Central memory CD8-positive, alpha-beta T cell (primary cell): ENCODE results near the gene NME8.
A peak's percentile ranks its signal among the peaks of the same experiment; 100 is the strongest.

ENCODE experiments used
- ATAC-seq: fragments of 150-1000 bp; cut with Tn5 transposase; replicated peaks from 2 replicates; pipeline ENCODE4 v1.10.0; 2022; ENCODE audit warnings: mild to moderate bottlenecking, moderate FRiP score, moderate number of reproducible peaks; ENCODE audit not compliant: poor library complexity, severe bottlenecking; ENCODE audit errors: extremely low read depth
- DNase-seq, 2 donors: peaks; one replicate each; pipeline ENCODE4 v3.0.0; 2021; ENCODE audit warnings: low spot score in 2 of 2
- H3K27ac Mint-ChIP-seq: one replicate; pipeline ENCODE4 v1.8.0; 2022; ENCODE audit warnings: low read depth, mild to moderate bottlenecking, moderate library complexity, mixed read lengths
- H3K27me3 Mint-ChIP-seq: one replicate; pipeline ENCODE4 v1.8.0; 2022; ENCODE audit warnings: mixed read lengths
- H3K36me3 Mint-ChIP-seq: one replicate; pipeline ENCODE4 v1.8.0; 2022; ENCODE audit warnings: mild to moderate bottlenecking, moderate library complexity, mixed read lengths; ENCODE audit not compliant: insufficient read depth
- H3K4me1 Mint-ChIP-seq: one replicate; pipeline ENCODE4 v1.8.0; 2022; ENCODE audit warnings: mixed read lengths
- H3K4me3 Mint-ChIP-seq: one replicate; pipeline ENCODE4 v1.8.0; 2022; ENCODE audit warnings: mild to moderate bottlenecking, moderate library complexity, mixed read lengths
- H3K9me3 Mint-ChIP-seq: one replicate; pipeline ENCODE4 v1.8.0; 2022; ENCODE audit warnings: mixed read lengths

NME8 gene

GRCh38 chr7:37915438-37915837 lies 67.0 kb downstream of the NME8 start:
- DNase-seq (no peak), ATAC-seq (no peak)
- Mint-ChIP-seq H3K4me1 (peaks cover 23% of the 10 kb centered on the region), H3K27me3 (peaks cover 84% of the 10 kb centered on the region), H3K4me3 (no peak overlapping the region), H3K9me3 (no peaks in the 10 kb centered on the region), H3K27ac (no peak overlapping the region), H3K36me3 (no peaks in the 10 kb centered on the region)

- Mint-ChIP-seq H3K4me3 (peak overlapping the region; percentile 44), H3K36me3 (no peaks in the 10 kb centered on the region), H3K4me1 (peaks cover 25% of the 10 kb centered on the region), H3K9me3 (no peaks in the 10 kb centered on the region), H3K27me3 (peaks cover 86% of the 10 kb centered on the region), H3K27ac (no peak overlapping the region)
- no peak for ATAC-seq
- DNase-seq: no peak
Observed at GRCh38 chr7:37916017-37916672, 67.7 kb downstream of the NME8 start.

DNA sequence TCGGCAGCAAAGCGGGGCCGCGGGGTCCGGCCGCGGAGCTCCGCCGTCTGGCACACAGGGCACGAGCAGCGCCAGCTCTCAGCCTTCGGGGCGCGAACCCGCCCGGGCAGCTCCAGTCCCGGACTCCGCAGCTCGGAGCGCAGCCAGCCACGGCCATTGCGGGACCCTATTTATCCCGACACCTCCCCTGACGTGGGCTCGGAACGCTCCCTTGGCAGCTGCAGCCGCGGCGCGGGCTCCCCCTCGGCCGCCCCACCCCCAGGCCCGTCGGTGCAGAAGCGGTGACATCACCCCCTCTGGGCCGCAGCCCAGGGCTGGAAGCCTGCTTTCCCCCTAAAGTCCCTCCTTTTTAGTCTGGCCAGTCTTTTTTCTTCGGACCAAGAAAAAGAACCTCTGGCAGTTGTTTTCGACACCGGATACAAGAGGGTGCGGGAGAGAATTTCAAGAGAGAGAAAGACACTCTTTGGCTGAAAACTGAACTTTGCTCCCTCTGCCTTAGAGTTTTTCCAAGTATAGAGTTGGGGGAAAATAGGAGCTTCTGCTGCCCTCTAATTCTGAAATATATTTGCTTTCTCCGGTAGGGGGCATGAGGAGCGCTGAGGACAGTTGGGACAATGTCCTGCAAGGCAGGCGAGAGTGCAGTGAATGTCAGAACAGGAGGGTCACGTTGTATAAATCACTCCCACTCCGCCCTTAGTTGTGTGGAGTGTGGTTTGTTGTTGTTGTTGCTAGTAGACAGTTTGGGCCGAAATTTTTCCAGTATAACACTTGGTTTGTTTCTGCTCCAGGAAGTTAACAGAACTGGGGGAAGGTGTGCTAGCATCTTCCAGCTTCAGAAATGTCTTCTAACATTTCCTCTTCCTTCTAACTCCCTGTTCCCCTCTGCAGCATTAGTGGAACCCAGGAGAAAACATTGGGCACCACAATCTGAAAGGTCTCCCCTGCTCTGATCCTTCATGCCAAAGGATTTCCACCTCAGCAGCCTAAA lies 68.6 kb downstream of the NME8 start, which contains the start of gene SFRP4:
Gene SFRP4 (minus strand): TSS at position 145 of the 988 bp plus-strand sequence. CDS start 280 bp downstream, outside the sequence.
- no peaks in the 10 kb centered on the region for H3K9me3 Mint-ChIP-seq
- H3K4me3 Mint-ChIP-seq: peak within 1 kb of the TSS; percentile 44
- H3K27me3 Mint-ChIP-seq: peaks cover 85% of the 10 kb centered on the region
- no peak within 1 kb of the TSS for H3K27ac Mint-ChIP-seq
- H3K36me3 Mint-ChIP-seq: no peaks in the 10 kb centered on the region
- DNase-seq: no peak
- no peak for ATAC-seq
- peaks cover 25% of the 10 kb centered on the region for H3K4me1 Mint-ChIP-seq

GRCh38 chr7:37918526-37918925 lies 70.1 kb downstream of the NME8 start:
- no peak for ATAC-seq
- no peak for DNase-seq
- Mint-ChIP-seq H3K27me3 (peaks cover 87% of the 10 kb centered on the region), H3K9me3 (no peaks in the 10 kb centered on the region), H3K27ac (no peak overlapping the region), H3K4me1 (peaks cover 25% of the 10 kb centered on the region), H3K4me3 (no peak overlapping the region), H3K36me3 (no peaks in the 10 kb centered on the region)

GRCh38 chr7:37920305-37920848 lies 72.0 kb downstream of the NME8 start, which contains the start of gene EPDR1:
EPDR1 (plus strand) TSS chr7:37920640; CDS start chr7:37920940, 300 bp downstream.
- no peaks in the 10 kb centered on the region for H3K36me3 Mint-ChIP-seq
- no peak for DNase-seq
- peaks cover 25% of the 10 kb centered on the region for H3K4me1 Mint-ChIP-seq
- peaks cover 69% of the 10 kb centered on the region for H3K27me3 Mint-ChIP-seq
- ATAC-seq: peak; percentile 55
- peak within 1 kb of the TSS; percentile 74 for H3K4me3 Mint-ChIP-seq
- no peaks in the 10 kb centered on the region for H3K9me3 Mint-ChIP-seq
- no peak within 1 kb of the TSS for H3K27ac Mint-ChIP-seq

DNA sequence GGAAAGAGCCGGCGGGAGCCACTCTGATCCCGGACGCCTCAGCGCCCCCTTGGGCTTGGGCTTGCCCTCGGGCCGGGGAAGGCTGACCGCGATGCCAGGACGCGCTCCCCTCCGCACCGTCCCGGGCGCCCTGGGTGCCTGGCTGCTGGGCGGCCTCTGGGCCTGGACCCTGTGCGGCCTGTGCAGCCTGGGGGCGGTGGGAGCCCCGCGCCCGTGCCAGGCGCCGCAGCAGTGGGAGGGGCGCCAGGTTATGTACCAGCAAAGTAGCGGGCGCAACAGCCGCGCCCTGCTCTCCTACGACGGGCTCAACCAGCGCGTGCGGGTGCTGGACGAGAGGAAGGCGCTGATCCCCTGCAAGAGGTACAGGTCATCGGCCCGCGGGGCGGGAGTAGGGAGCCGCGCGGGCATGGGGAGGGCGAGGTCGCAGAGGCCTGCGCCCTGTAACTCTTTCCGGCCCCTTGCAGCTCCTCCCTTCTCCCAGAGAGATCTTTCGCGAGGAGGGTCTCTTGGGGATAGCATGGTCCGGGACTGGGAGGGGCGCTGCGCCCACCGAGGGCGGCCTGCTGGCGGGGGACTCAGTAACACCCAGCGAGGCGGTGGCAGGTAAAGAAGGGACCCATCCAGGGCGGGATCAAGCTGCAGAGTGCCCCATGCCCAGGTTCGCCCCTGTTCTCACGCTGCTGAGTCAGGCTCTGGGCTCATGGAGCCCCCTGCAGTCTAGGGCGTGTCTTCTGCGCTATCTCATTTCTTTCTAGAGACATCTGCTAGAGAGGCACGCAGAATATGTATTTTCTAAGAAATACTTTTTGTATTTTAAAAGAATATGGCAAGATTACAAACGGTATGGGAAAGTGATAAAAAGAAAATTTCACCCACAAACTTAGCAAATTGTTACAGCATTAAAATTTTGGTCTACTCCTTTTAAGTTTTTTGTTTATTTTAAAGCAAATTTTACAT lies 72.7 kb downstream of the NME8 start:
- H3K36me3 Mint-ChIP-seq: no peaks in the 10 kb centered on the region
- no peaks in the 10 kb centered on the region for H3K9me3 Mint-ChIP-seq
- H3K4me3 Mint-ChIP-seq: peak overlapping the region; percentile 74
- H3K4me1 Mint-ChIP-seq: peaks cover 19% of the 10 kb centered on the region
- H3K27me3 Mint-ChIP-seq: peaks cover 62% of the 10 kb centered on the region
- H3K27ac Mint-ChIP-seq: no peak overlapping the region
- DNase-seq (no peak), ATAC-seq (peak; percentile 34)

GRCh38 chr7:37921876-37922275 lies 73.5 kb downstream of the NME8 start:
- no peak overlapping the region for H3K27ac Mint-ChIP-seq
- H3K9me3 Mint-ChIP-seq: no peaks in the 10 kb centered on the region
- H3K36me3 Mint-ChIP-seq: no peaks in the 10 kb centered on the region
- no peak for DNase-seq
- no peak for ATAC-seq
- H3K4me3 Mint-ChIP-seq: no peak overlapping the region
- H3K27me3 Mint-ChIP-seq: peaks cover 56% of the 10 kb centered on the region
- peaks cover 16% of the 10 kb centered on the region for H3K4me1 Mint-ChIP-seq

DNA sequence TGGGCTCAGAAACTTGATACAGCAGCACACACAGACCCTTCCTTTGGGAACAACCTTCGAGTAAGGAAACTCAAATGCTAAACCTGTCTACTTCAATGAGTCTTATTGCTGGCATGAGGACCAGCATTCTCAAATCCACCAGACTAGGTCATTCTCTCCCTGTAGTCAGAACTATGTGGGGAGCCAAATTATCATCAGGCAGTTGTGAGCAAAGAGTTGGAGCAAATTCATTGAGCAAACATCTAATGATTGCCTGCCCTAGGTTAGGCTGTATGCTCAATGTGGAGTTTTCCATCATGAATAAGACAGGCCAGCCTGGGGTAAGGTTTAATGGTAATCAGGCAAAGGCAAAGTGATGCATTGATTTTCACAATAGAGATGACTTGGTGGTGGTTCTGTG lies 75.6 kb downstream of the NME8 start:
- no peaks in the 10 kb centered on the region for H3K9me3 Mint-ChIP-seq
- no peaks in the 10 kb centered on the region for H3K36me3 Mint-ChIP-seq
- H3K27me3 Mint-ChIP-seq: peaks cover 37% of the 10 kb centered on the region
- ATAC-seq: no peak
- H3K27ac Mint-ChIP-seq: no peak overlapping the region
- H3K4me3 Mint-ChIP-seq: no peak overlapping the region
- DNase-seq: no peak
- H3K4me1 Mint-ChIP-seq: peaks cover 6% of the 10 kb centered on the region

- H3K4me3 Mint-ChIP-seq: no peak overlapping the region
- H3K9me3 Mint-ChIP-seq: no peaks in the 10 kb centered on the region
- peaks cover 6% of the 10 kb centered on the region for H3K4me1 Mint-ChIP-seq
- peaks cover 32% of the 10 kb centered on the region for H3K27me3 Mint-ChIP-seq
- no peaks in the 10 kb centered on the region for H3K36me3 Mint-ChIP-seq
- no peak overlapping the region for H3K27ac Mint-ChIP-seq
- DNase-seq: no peak
- no peak for ATAC-seq
Observed at GRCh38 chr7:37924491-37925041, 76.2 kb downstream of the NME8 start.

DNA sequence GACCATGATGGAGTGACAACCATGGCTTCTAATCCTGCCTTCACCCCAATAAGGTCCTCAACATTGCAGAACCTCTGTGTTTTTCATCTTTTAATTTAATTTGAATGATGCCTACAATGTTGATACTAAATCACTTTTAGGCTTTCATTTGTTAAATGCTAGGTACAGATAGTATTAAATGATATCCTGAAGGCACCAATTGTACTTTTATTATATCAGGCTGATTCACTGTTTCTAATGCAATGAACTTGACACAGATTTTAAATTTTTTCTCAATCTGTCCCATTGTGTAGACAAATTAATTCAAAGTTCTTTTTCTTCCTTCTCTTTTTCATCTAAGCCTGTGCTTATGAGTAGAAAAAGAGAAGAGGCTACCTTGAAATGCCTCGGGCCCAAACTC lies 77.2 kb downstream of the NME8 start:
- no peaks in the 10 kb centered on the region for H3K4me1 Mint-ChIP-seq
- H3K27me3 Mint-ChIP-seq: peaks cover 21% of the 10 kb centered on the region
- no peaks in the 10 kb centered on the region for H3K9me3 Mint-ChIP-seq
- ATAC-seq (no peak), DNase-seq (no peak)
- H3K36me3 Mint-ChIP-seq: no peaks in the 10 kb centered on the region
- H3K27ac Mint-ChIP-seq: no peak overlapping the region
- no peak overlapping the region for H3K4me3 Mint-ChIP-seq

- no peaks in the 10 kb centered on the region for H3K9me3 Mint-ChIP-seq
- H3K36me3 Mint-ChIP-seq: no peaks in the 10 kb centered on the region
- peaks cover 6% of the 10 kb centered on the region for H3K27me3 Mint-ChIP-seq
Observed at GRCh38 chr7:37927773-37928444, 79.5 kb downstream of the NME8 start.

More at GRCh38 chr7:37927773-37928444, 79.5 kb downstream of the NME8 start:
- DNase-seq (no peak), ATAC-seq (no peak)
- Mint-ChIP-seq H3K4me1 (no peaks in the 10 kb centered on the region), H3K27ac (no peak overlapping the region), H3K4me3 (no peak overlapping the region)
